HEK293 (cell line): ENCODE results near the gene ZDHHC14.

Experiments used
- CTCF ChIA-PET: fragments of 350-600 bp; formaldehyde crosslinking; extraction: SDS; loops from one replicate; lab custom pipeline; 2021; ENCODE audit warnings: antibody characterized with exemption; lab: Yijun Ruan, JAX
- POLR2A ChIA-PET: fragments of 300-600 bp; formaldehyde crosslinking; extraction: SDS; loops from one replicate; lab custom pipeline; 2020; ENCODE audit warnings: antibody characterized with exemption, inconsistent platforms; lab: Yijun Ruan, JAX
- H3K27ac ChIP-seq: fragments of 200-500 bp; sonication (Bioruptor generic); 2 replicates; pipeline ENCODE4 v1.5.1; 2014; ENCODE audit warnings: low read depth, low read length, control low read depth, inconsistent platforms; ENCODE audit errors: extremely low read depth
- H3K36me3 ChIP-seq, 2 experiments: fragments of 200-500 bp in 1 of 2; sonication (Bioruptor generic) in 1 of 2; 1 replicate in 1 of 2; 2 replicates in 1 of 2; pipeline ENCODE4 v1.5.1; 2014 to 2017; ENCODE audit warnings: inconsistent platforms in 2 of 2, low read length in 2 of 2; ENCODE audit not compliant: control insufficient read depth in 2 of 2, insufficient read depth in 1 of 2
- H3K4me1 ChIP-seq: fragments of 200-500 bp; sonication (Bioruptor generic); 2 replicates; pipeline ENCODE4 v1.5.1; 2014; ENCODE audit warnings: mild to moderate bottlenecking, low read length, inconsistent platforms; ENCODE audit not compliant: control insufficient read depth, insufficient read depth
- H3K4me3 ChIP-seq: 2 replicates; pipeline ENCODE4 v1.5.1; 2011; ENCODE audit warnings: low read depth, mild to moderate bottlenecking, control low read depth, low read length, moderate library complexity
- H3K9me3 ChIP-seq: fragments of 200-500 bp; sonication (Bioruptor generic); 2 replicates; pipeline ENCODE4 v1.5.1; 2014; ENCODE audit warnings: low read depth, low read length, inconsistent platforms; ENCODE audit not compliant: control insufficient read depth, insufficient read depth
- CTCF ChIP-seq: fragments of 450-650 bp; formaldehyde crosslinking; IDR thresholded peaks from 2 replicates; pipeline ENCODE4 v1.5.1; 2016; ENCODE audit warnings: missing biosample characterization, missing genetic modification characterization
- FEZF1 ChIP-seq: fragments of 450-650 bp; formaldehyde crosslinking; IDR thresholded peaks from 2 replicates; pipeline ENCODE4 v1.5.1; 2016; ENCODE audit warnings: missing biosample characterization, missing genetic modification characterization
- PRDM1 ChIP-seq: fragments of 450-650 bp; formaldehyde crosslinking; IDR thresholded peaks from 2 replicates; pipeline ENCODE4; 2016; ENCODE audit warnings: missing biosample characterization, missing genetic modification characterization
- REPIN1 ChIP-seq: fragments of 450-650 bp; formaldehyde crosslinking; IDR thresholded peaks from 2 replicates; pipeline ENCODE4 v1.5.1; 2017; ENCODE audit warnings: missing biosample characterization, missing genetic modification characterization, low read depth
- REST ChIP-seq: fragments of 450-650 bp; formaldehyde crosslinking; IDR thresholded peaks from 2 replicates; pipeline ENCODE4 v1.5.1; 2016; ENCODE audit warnings: missing biosample characterization, missing genetic modification characterization
- SETDB1 ChIP-seq: IDR thresholded peaks from one replicate; pipeline ENCODE4 v1.6.1; 2017; ENCODE audit warnings: mild to moderate bottlenecking, low read length, moderate library complexity, mixed read lengths; ENCODE audit not compliant: insufficient read length
- TSHZ1 ChIP-seq: fragments of 450-650 bp; formaldehyde crosslinking; IDR thresholded peaks from 2 replicates; pipeline ENCODE4 v1.5.1; 2016; ENCODE audit warnings: missing biosample characterization, missing genetic modification characterization, borderline replicate concordance
- ZFHX2 ChIP-seq: fragments of 450-650 bp; formaldehyde crosslinking; conservative IDR thresholded peaks from 2 replicates; pipeline ENCODE4 v1.5.1; 2016; ENCODE audit warnings: missing biosample characterization, missing genetic modification characterization
- ZNF292 ChIP-seq: fragments of 450-650 bp; formaldehyde crosslinking; IDR thresholded peaks from 2 replicates; pipeline ENCODE4 v1.5.1; 2016; ENCODE audit warnings: low read depth, missing biosample characterization, missing genetic modification characterization, borderline replicate concordance
- ZNF354C ChIP-seq: fragments of 450-650 bp; formaldehyde crosslinking; IDR thresholded peaks from 2 replicates; pipeline ENCODE4 v1.5.1; 2016; ENCODE audit warnings: missing biosample characterization, missing genetic modification characterization, low read depth, borderline replicate concordance
- ZNF362 ChIP-seq: fragments of 450-650 bp; formaldehyde crosslinking; IDR thresholded peaks from 2 replicates; pipeline ENCODE4 v1.5.1; 2016; ENCODE audit warnings: missing biosample characterization, missing genetic modification characterization
- ZNF48 ChIP-seq: fragments of 450-650 bp; formaldehyde crosslinking; IDR thresholded peaks from 2 replicates; pipeline ENCODE4 v1.5.1; 2016; ENCODE audit warnings: missing biosample characterization, missing genetic modification characterization
- ZNF571 ChIP-seq: fragments of 450-650 bp; formaldehyde crosslinking; IDR thresholded peaks from 2 replicates; pipeline ENCODE4 v1.5.0; 2017; ENCODE audit warnings: missing biosample characterization, missing genetic modification characterization
- ZNF626 ChIP-seq: fragments of 450-650 bp; sonication (Bioruptor Pico); formaldehyde crosslinking; IDR thresholded peaks from 2 replicates; pipeline ENCODE4 v1.5.1; 2018; ENCODE audit warnings: missing biosample characterization, missing genetic modification characterization, inconsistent platforms
- ZNF747 ChIP-seq: fragments of 450-650 bp; formaldehyde crosslinking; IDR thresholded peaks from 2 replicates; pipeline ENCODE4 v1.5.1; 2016; ENCODE audit warnings: missing biosample characterization, missing genetic modification characterization
- ZNF792 ChIP-seq: fragments of 450-650 bp; formaldehyde crosslinking; IDR thresholded peaks from 2 replicates; pipeline ENCODE4 v1.5.1; 2016; ENCODE audit warnings: missing biosample characterization, missing genetic modification characterization
- ZSCAN30 ChIP-seq: fragments of 450-650 bp; IDR thresholded peaks from 2 replicates; pipeline ENCODE4 v1.5.1; 2018; ENCODE audit warnings: missing biosample characterization, mild to moderate bottlenecking, missing genetic modification characterization, moderate library complexity
- ZSCAN5A ChIP-seq: fragments of 450-650 bp; formaldehyde crosslinking; IDR thresholded peaks from 2 replicates; pipeline ENCODE4 v1.5.1; 2016; ENCODE audit warnings: missing biosample characterization, missing genetic modification characterization
- ZXDB ChIP-seq: fragments of 450-650 bp; formaldehyde crosslinking; IDR thresholded peaks from 2 replicates; pipeline ENCODE4 v1.5.1; 2016; ENCODE audit warnings: missing biosample characterization, missing genetic modification characterization
- TF ChIP-seq, protein P1 (sequence below): fragments of 450-650 bp; formaldehyde crosslinking; IDR thresholded peaks from 2 replicates; pipeline ENCODE4 v1.5.1; 2016; ENCODE audit warnings: missing biosample characterization, missing genetic modification characterization

The ZDHHC14 gene

GRCh38 chr6:157557559-157557958, 176.6 kb downstream of the ZDHHC14 start:
- no peaks in the 10 kb centered on the region for H3K4me1 ChIP-seq
- ChIA-PET POLR2A (no interaction called here), CTCF (no interaction called here)
- H3K4me3 ChIP-seq, result no peak overlapping the region
- no peak overlapping the region for H3K27ac ChIP-seq
- no peaks in the 10 kb centered on the region for H3K36me3 ChIP-seq
- no peaks in the 10 kb centered on the region for H3K9me3 ChIP-seq
- TF ChIP-seq ZNF362 (tag by site-specific recombination), result no peak
- TF ChIP-seq FEZF1 (tag by site-specific recombination), result no peak
- TF ChIP-seq SETDB1, result no peak
- no peak for TF ChIP-seq REPIN1 (tag by site-specific recombination)
- no peak for TF ChIP-seq ZNF48 (tag by site-specific recombination)
- no peak for TF ChIP-seq ZNF292 (tag by site-specific recombination)
- no peak for TF ChIP-seq CTCF (tag by site-specific recombination)
- no peak for TF ChIP-seq ZNF626 (tag by site-specific recombination)
- TF ChIP-seq ZNF571 (tag by site-specific recombination), result no peak
- no peak for TF ChIP-seq ZXDB
- TF ChIP-seq ZNF354C, result no peak
- no peak for TF ChIP-seq ZNF792
- TF ChIP-seq ZSCAN5A (tag by site-specific recombination), result no peak
- TF ChIP-seq ZFHX2 (tag by site-specific recombination), result no peak
- TF ChIP-seq PRDM1, result no peak
- no peak for TF ChIP-seq ZSCAN30 (tag by site-specific recombination)

DNA sequence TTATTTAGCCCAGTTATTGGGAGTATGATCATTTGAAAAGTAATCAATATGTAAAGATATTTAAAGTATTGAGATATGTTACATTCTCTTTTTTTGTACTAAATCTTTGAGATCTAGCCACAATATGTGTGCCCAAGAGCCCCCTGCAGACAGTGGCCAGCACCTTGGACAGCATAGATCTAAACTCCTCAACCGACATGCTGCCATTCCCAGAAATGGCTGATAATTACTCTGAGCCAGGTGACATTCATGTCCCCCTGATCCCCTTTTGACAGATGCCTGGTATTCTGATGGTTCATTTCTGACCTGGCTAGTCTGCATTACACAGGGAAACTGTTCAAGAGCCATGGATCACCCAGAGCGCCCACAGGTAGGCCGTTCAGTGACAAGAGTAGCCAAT, 177.1 kb downstream of the ZDHHC14 start:
- no peaks in the 10 kb centered on the region for H3K9me3 ChIP-seq
- no peaks in the 10 kb centered on the region for H3K36me3 ChIP-seq
- no peak overlapping the region for H3K4me3 ChIP-seq
- ChIA-PET CTCF (no interaction called here), POLR2A (no interaction called here)
- H3K4me1 ChIP-seq, result no peaks in the 10 kb centered on the region
- no peak overlapping the region for H3K27ac ChIP-seq
- no peak for TF ChIP-seq ZNF747 (tag by site-specific recombination)
- TF ChIP-seq ZXDB, result no peak
- peak; percentile 96 for TF ChIP-seq REST (tag by site-specific recombination)
- TF ChIP-seq TSHZ1 (tag by site-specific recombination), result no peak
- TF ChIP-seq, protein P1, sequence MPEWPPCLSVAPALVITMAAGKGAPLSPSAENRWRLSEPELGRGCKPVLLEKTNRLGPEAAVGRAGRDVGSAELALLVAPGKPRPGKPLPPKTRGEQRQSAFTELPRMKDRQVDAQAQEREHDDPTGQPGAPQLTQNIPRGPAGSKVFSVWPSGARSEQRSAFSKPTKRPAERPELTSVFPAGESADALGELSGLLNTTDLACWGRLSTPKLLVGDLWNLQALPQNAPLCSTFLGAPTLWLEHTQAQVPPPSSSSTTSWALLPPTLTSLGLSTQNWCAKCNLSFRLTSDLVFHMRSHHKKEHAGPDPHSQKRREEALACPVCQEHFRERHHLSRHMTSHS (tag by site-specific recombination), result no peak
